ENCODE data around the gene HMOX2. TPM values are rescaled to one million over a fixed set of nuclear protein-coding genes. Genes with fewer than 3 reads are reported as not detected.

Gene HMOX2

DNA sequence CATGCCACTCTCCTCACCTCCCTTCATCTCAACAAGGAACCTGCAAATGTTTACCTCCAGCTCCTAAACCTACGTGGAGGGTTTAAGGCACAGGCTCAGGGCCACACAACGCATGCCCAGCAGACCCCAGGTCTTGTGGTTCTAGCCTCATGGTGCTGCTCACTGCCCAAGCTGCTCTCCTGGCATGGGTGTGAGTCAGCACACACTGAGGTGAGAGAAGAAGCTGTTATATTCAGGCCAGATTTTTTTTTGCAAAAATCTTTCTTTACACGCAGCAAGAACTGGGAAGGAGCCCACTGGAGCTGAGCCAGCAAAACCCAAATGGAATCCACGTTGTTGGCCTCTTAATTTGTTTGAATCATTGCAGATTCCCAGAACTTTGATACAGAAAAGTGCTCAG is 74.4 kb downstream of the HMOX2 start:
- Histone ChIP-seq H3K9me3 (replicated peaks; ENCODE audit: low read length) (no peaks in the 10 kb centered on the region), H3K4me3 (ENCODE audit: low read length) (no peak overlapping the region), H3K4me1 (ENCODE audit: control insufficient read depth, insufficient read depth, low read length) (no peaks in the 10 kb centered on the region), H3K27me3 (ENCODE audit: control insufficient read depth, insufficient read depth, low read length) (peaks cover 32% of the 10 kb centered on the region), H3K36me3 (ENCODE audit: insufficient read depth, low read length) (no peaks in the 10 kb centered on the region), H3K4me2 (ENCODE audit: low read length) (no peak overlapping the region), H3K9ac (ENCODE audit: low read depth, low read length) (no peak overlapping the region)

- Histone ChIP-seq H3K4me2 (ENCODE audit: low read length) (no peak overlapping the region), H3K36me3 (ENCODE audit: insufficient read depth, low read length) (no peaks in the 10 kb centered on the region), H3K27me3 (ENCODE audit: control insufficient read depth, insufficient read depth, low read length) (peaks cover 41% of the 10 kb centered on the region), H3K4me1 (ENCODE audit: control insufficient read depth, insufficient read depth, low read length) (no peaks in the 10 kb centered on the region), H3K9ac (ENCODE audit: low read depth, low read length) (no peak overlapping the region), H3K9me3 (replicated peaks; ENCODE audit: low read length) (no peaks in the 10 kb centered on the region), H3K4me3 (ENCODE audit: low read length) (no peak overlapping the region)
These were observed 76.3 kb downstream of the HMOX2 start for GRCh38 chr16:4552541-4552940.

GRCh38 chr16:4556112-4556511 is 79.9 kb downstream of the HMOX2 start, which contains the start of gene C16orf96:
Gene C16orf96, plus strand, starts transcription at chr16:4556340. Its CDS starts 150 bp downstream, at chr16:4556490.
- H3K9ac ChIP-seq (ENCODE audit: low read depth, low read length), result no peak within 1 kb of the TSS
- no peaks in the 10 kb centered on the region for H3K36me3 ChIP-seq (ENCODE audit: insufficient read depth, low read length)
- no peak within 1 kb of the TSS for H3K4me2 ChIP-seq (ENCODE audit: low read length)
- H3K27me3 ChIP-seq (ENCODE audit: control insufficient read depth, insufficient read depth, low read length), result peaks cover 33% of the 10 kb centered on the region
- H3K9me3 ChIP-seq (replicated peaks; ENCODE audit: low read length), result no peaks in the 10 kb centered on the region
- H3K4me3 ChIP-seq (ENCODE audit: low read length), result no peak within 1 kb of the TSS
- no peaks in the 10 kb centered on the region for H3K4me1 ChIP-seq (ENCODE audit: control insufficient read depth, insufficient read depth, low read length)

- Histone ChIP-seq H3K9ac (ENCODE audit: low read depth, low read length) (no peak overlapping the region), H3K4me2 (ENCODE audit: low read length) (no peak overlapping the region), H3K4me3 (ENCODE audit: low read length) (no peak overlapping the region), H3K4me1 (ENCODE audit: control insufficient read depth, insufficient read depth, low read length) (no peaks in the 10 kb centered on the region), H3K9me3 (replicated peaks; ENCODE audit: low read length) (no peaks in the 10 kb centered on the region), H3K27me3 (ENCODE audit: control insufficient read depth, insufficient read depth, low read length) (peaks cover 38% of the 10 kb centered on the region), H3K36me3 (ENCODE audit: insufficient read depth, low read length) (no peaks in the 10 kb centered on the region)
These were observed 80.4 kb downstream of the HMOX2 start for GRCh38 chr16:4556580-4556979.

DNA sequence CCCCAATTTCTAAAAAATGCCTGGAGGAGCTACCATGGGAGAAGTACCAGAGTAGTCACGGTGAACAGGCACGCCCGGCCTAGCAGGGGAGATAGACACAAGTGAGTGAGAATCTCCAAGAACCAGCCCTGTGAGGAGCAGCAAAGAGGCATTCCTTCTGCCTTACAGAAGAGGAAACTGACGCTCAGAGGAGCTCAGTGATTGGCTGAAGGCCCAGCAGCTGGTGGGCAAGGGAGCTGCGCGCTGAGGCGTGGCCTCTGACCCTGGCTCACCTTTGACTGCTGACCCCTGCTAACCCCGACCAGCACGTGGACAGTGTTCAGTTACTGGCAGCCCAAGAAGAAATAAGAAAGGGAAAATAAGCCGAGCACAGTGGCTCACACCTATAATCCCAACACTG is 81.8 kb downstream of the HMOX2 start:
- no peaks in the 10 kb centered on the region for H3K4me1 ChIP-seq (ENCODE audit: control insufficient read depth, insufficient read depth, low read length)
- H3K27me3 ChIP-seq (ENCODE audit: control insufficient read depth, insufficient read depth, low read length), result peaks cover 37% of the 10 kb centered on the region
- H3K9me3 ChIP-seq (replicated peaks; ENCODE audit: low read length), result no peaks in the 10 kb centered on the region
- H3K4me3 ChIP-seq (ENCODE audit: low read length), result no peak overlapping the region
- H3K4me2 ChIP-seq (ENCODE audit: low read length), result no peak overlapping the region
- no peak overlapping the region for H3K9ac ChIP-seq (ENCODE audit: low read depth, low read length)
- H3K36me3 ChIP-seq (ENCODE audit: insufficient read depth, low read length), result no peaks in the 10 kb centered on the region

Small RNAs within 50 kb of the gene (small RNA-seq; reads per million reads assigned to genes)
- not detected for gene AC012676.2
